Tibial nerve (tissue), 4 donors: ENCODE measurements around the gene KL. TPM values are rescaled to one million over a fixed set of nuclear protein-coding genes. Genes with fewer than 3 reads are reported as not detected.

Experiments used
- DNase-seq, 2 donors: peaks; one replicate each; pipeline ENCODE4 v3.0.0-alpha.2; 2019; ENCODE audit warnings: low spot score in 2 of 2
- H3K27ac ChIP-seq, 4 donors: fragments of 200-600 bp; sonication (generic) in 3 of 4; one replicate each; pipeline ENCODE4 v1.5.1; 2017 to 2019; ENCODE audit warnings: mild to moderate bottlenecking in 1 of 4
- H3K27me3 ChIP-seq, 2 donors: fragments of 200-600 bp; sonication (generic) in 1 of 2; one replicate each; pipeline versions ENCODE4 v1.5.1 to v1.6.0; 2017 to 2019
- H3K36me3 ChIP-seq, 3 donors: fragments of 200-600 bp; sonication (generic); one replicate each; pipeline ENCODE4 v1.5.1; 2018 to 2019
- H3K4me1 ChIP-seq, 4 donors: fragments of 200-600 bp; sonication (generic) in 3 of 4; one replicate each; pipeline ENCODE4 v1.5.1; 2017 to 2019
- H3K4me3 ChIP-seq, 4 donors: fragments of 200-600 bp; sonication (generic) in 3 of 4; one replicate each; pipeline ENCODE4 v1.5.1; 2017 to 2019; ENCODE audit warnings: mild to moderate bottlenecking in 1 of 4, moderate library complexity in 1 of 4
- H3K9me3 ChIP-seq, 4 donors: fragments of 200-600 bp; sonication (generic) in 3 of 4; one replicate each; pipeline ENCODE4 v1.5.1; 2017 to 2019
- EP300 ChIP-seq, 2 donors: sonication (generic); formaldehyde crosslinking; IDR thresholded peaks; one replicate each; pipeline ENCODE4 v1.6.1; 2017; ENCODE audit warnings: antibody characterized with exemption in 2 of 2, mild to moderate bottlenecking in 1 of 2
- POLR2A ChIP-seq, 2 donors: fragments of 450-650 bp; IDR thresholded peaks; one replicate each; pipeline ENCODE4 v1.6.1; 2017; ENCODE audit warnings: antibody characterized with exemption in 2 of 2, mild to moderate bottlenecking in 2 of 2, moderate library complexity in 2 of 2
- WGBS, 2 donors: methylation state at CpG; one replicate each; pipeline ENCODE4 v1.1.5; 2018; 5-methylcytosine and 5-hydroxymethylcytosine counted together
- total RNA-seq, 4 donors: library from RNA; depleted of rRNA; stranded (reverse); fragments of >200 nt; gene quantifications; one replicate each; pipeline ENCODE4 v1.1.0, GENCODE V29; 2016
- TF ChIP-seq, protein P1 (sequence below), 5 experiments: fragments of 200-600 bp in 3 of 5; fragments of 450-650 bp in 2 of 5; sonication (generic) in 3 of 5; IDR thresholded peaks; one replicate each; pipeline ENCODE4 v1.5.1; 2016 to 2019; ENCODE audit warnings: antibody characterized with exemption in 5 of 5, mild to moderate bottlenecking in 3 of 5, moderate library complexity in 2 of 5

KL gene
- total RNA-seq, 4 donors from 2014 or later, result 5.1 to 7.3 (median 6.9) TPM

DNA sequence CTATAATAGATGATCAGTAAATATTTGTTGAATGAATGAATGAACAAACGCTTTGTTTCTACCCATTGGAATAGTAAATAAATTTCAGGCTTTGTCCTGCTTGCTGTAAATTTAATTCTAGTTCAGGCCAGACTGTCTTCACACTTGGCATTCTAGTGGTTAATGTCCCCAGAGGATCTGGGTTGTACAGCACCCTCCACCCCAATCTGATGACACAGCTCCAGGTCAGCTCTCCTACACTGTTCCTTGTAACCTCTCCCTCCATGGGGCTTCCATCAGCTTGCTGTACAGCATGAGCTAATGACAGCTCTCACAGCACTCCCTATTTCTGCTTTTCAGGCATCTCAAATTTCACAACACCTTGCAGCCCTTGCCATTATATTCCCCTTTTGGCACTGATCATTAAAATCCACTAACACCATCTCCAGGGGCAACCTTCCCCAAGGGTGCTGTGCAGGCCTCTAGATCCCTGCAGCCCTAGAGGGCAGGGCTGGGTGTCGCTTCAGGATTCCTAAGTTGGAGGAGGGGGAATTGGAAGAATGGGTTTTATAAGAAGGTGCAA is 12.7 kb upstream of the KL start:
- WGBS, 2 donors, result 88 to 92% methylated on average over 2 of the region's 2 CpGs
- Histone ChIP-seq H3K27me3 (no peaks in the 10 kb centered on the region), H3K27ac (peak overlapping the region in 2 of 4 donors; percentile 16 to 78), H3K4me1 (peaks cover 0 to 28% (median 7%) of the 10 kb centered on the region in 4 donors), H3K4me3 (no peak overlapping the region), H3K9me3 (peaks cover 0 to 12% (median 2%) of the 10 kb centered on the region in 4 donors), H3K36me3 (no peaks in the 10 kb centered on the region)
- no peak for DNase-seq
- no peak for TF ChIP-seq EP300 (IDR thresholded peaks at IDR 0.05)
- no peak for TF ChIP-seq POLR2A (IDR thresholded peaks at IDR 0.05)
- TF ChIP-seq, protein P1, sequence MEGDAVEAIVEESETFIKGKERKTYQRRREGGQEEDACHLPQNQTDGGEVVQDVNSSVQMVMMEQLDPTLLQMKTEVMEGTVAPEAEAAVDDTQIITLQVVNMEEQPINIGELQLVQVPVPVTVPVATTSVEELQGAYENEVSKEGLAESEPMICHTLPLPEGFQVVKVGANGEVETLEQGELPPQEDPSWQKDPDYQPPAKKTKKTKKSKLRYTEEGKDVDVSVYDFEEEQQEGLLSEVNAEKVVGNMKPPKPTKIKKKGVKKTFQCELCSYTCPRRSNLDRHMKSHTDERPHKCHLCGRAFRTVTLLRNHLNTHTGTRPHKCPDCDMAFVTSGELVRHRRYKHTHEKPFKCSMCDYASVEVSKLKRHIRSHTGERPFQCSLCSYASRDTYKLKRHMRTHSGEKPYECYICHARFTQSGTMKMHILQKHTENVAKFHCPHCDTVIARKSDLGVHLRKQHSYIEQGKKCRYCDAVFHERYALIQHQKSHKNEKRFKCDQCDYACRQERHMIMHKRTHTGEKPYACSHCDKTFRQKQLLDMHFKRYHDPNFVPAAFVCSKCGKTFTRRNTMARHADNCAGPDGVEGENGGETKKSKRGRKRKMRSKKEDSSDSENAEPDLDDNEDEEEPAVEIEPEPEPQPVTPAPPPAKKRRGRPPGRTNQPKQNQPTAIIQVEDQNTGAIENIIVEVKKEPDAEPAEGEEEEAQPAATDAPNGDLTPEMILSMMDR (IDR thresholded peaks at IDR 0.05), result no peak

DNA sequence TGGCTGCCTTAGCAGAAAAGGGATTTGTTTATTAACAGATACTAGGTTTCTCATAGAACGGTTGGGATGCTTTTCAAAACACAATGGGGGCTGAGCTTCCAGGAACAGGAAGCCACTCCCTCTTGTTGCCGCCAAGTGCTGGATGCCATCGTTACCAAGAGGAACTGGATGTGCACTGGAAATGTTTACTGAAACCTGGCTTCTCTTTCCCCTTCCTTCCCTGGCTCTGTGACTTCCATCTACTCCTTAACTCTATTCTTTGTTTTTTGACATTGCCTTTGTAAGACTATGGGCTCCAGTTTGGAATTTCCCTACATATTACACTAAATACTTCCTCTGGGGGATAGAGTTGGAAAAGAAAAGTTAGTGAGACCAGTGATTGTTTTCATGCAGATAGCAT is 11.7 kb upstream of the KL start:
- Histone ChIP-seq H3K4me3 (no peak overlapping the region), H3K36me3 (no peaks in the 10 kb centered on the region), H3K4me1 (peaks cover 0 to 32% (median 7%) of the 10 kb centered on the region in 4 donors), H3K27ac (peak overlapping the region in 3 of 4 donors; percentile 16 to 78 (median 77)), H3K27me3 (no peaks in the 10 kb centered on the region), H3K9me3 (peaks cover 0 to 15% (median 2%) of the 10 kb centered on the region in 4 donors)
- WGBS, 2 donors, result 7 to 8% methylated on average over 3 of the region's 3 CpGs
- DNase-seq, result no peak
- TF ChIP-seq POLR2A (IDR thresholded peaks at IDR 0.05) (no peak), EP300 (IDR thresholded peaks at IDR 0.05) (peak in 1 of 2 donors; percentile 50)
- TF ChIP-seq, protein P1 (IDR thresholded peaks at IDR 0.05), result no peak

DNA sequence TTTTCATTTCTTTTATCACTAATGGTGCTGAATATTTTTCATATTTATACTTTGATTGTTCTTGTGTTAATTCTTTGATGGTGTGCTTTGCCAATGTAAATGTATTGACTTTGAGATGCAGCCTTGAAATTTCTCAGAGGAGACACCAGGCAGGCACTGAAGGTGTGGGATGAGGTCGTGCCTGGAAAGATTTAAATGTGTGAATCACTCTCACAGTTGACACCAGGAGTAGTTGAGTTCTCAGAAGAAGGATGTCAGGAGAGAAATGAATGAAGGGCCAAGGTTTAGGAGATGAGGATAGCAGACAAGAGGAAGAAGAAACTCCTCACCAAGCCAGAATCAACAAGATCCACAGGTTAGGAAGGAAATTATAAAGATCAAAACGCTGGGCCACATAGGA is 10.1 kb upstream of the KL start:
- Histone ChIP-seq H3K36me3 (no peaks in the 10 kb centered on the region), H3K9me3 (peaks cover 0 to 15% (median 2%) of the 10 kb centered on the region in 4 donors), H3K27ac (peak overlapping the region in 2 of 4 donors; percentile 13 to 77), H3K4me3 (no peak overlapping the region), H3K27me3 (no peaks in the 10 kb centered on the region), H3K4me1 (peaks cover 0 to 32% (median 7%) of the 10 kb centered on the region in 4 donors)
- no peak for DNase-seq
- 67 to 71% methylated on average over 2 of the region's 2 CpGs for WGBS, 2 donors
- TF ChIP-seq, protein P1 (IDR thresholded peaks at IDR 0.05), result no peak
- no peak for TF ChIP-seq POLR2A (IDR thresholded peaks at IDR 0.05)
- TF ChIP-seq EP300 (IDR thresholded peaks at IDR 0.05), result no peak

DNA sequence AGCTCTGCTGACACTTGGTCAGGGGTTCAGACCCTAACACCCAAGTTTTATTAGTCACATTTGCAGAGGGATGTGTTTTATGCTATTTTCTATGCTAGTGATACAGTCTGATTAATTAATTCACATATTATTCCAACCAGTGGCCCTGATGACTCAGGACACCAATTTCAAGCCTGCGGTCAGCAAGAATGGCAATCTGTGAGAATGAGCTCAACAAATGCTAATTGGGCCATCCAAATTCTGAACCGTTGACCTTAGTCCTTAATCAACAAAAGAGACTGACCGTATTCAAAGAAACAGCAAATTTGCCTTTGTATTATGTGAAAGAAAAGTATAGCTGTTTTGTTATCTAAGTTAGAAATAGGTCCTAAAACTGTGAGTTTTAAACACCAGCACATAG is 9.6 kb upstream of the KL start:
- Histone ChIP-seq H3K27me3 (no peaks in the 10 kb centered on the region), H3K27ac (peak overlapping the region in 2 of 4 donors; percentile 13 to 77), H3K9me3 (peaks cover 0 to 15% (median 2%) of the 10 kb centered on the region in 4 donors), H3K36me3 (no peaks in the 10 kb centered on the region), H3K4me1 (peaks cover 0 to 32% (median 7%) of the 10 kb centered on the region in 4 donors), H3K4me3 (no peak overlapping the region)
- TF ChIP-seq POLR2A (IDR thresholded peaks at IDR 0.05), result no peak
- DNase-seq, result no peak
- 58 to 61% methylated on average over 3 of the region's 3 CpGs for WGBS, 2 donors

DNA sequence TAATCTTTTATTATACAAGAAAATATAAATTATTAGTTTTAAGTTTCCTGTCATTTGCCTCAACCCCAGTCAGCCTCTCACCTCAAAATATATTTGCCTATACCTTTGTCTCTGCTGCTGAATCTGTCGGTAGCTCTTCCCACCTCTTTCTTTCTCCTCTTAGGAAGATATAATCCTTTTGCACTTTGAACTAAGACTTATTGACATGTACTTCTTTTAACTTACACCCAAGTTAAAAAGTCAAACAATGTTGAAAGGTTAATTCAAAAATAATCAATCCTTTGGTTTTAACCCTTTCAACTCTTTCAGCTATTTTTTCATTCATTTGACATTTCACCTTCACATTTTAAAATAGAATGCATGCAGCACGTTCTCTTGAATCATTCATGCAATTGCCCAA is 9.0 kb upstream of the KL start:
- 84 to 90% methylated on average over 2 of the region's 2 CpGs for whole genome bisulfite sequencing, 2 donors

More for the DNA sequence above, 9.0 kb upstream of the KL start:
- H3K4me1 ChIP-seq, result peaks cover 0 to 32% (median 7%) of the 10 kb centered on the region in 4 donors
- H3K27ac ChIP-seq, result no peak overlapping the region
- H3K4me3 ChIP-seq, result no peak overlapping the region
- TF ChIP-seq, protein P1 (IDR thresholded peaks at IDR 0.05), result no peak
- no peak for TF ChIP-seq EP300 (IDR thresholded peaks at IDR 0.05)
- no peak for TF ChIP-seq POLR2A (IDR thresholded peaks at IDR 0.05)
- peaks cover 0 to 15% (median 2%) of the 10 kb centered on the region in 4 donors for H3K9me3 ChIP-seq
- no peaks in the 10 kb centered on the region for H3K27me3 ChIP-seq
- no peaks in the 10 kb centered on the region for H3K36me3 ChIP-seq
- DNase-seq, result no peak
